Activated naive CD8-positive, alpha-beta T cell treated with anti-CD3 and anti-CD28 coated beads for 36 hours (primary cell): ENCODE data around the gene GPX1. TPM values are rescaled to one million over a fixed set of nuclear protein-coding genes. Genes with fewer than 3 reads are reported as not detected.
"Not testable (repeated sequence)": the region's sequence is repeated elsewhere in the genome, so short reads cannot be mapped to it uniquely, and the experiment has no call there.

Experiments
- DNase-seq: peaks from one replicate; pipeline ENCODE4 v3.0.0; 2021
- H3K27ac Mint-ChIP-seq: one replicate; pipeline ENCODE4 v1.8.0; 2022; ENCODE audit warnings: mild to moderate bottlenecking, moderate library complexity, mixed read lengths
- H3K27me3 Mint-ChIP-seq: one replicate; pipeline ENCODE4 v1.8.0; 2022; ENCODE audit warnings: mild to moderate bottlenecking, mixed read lengths
- H3K36me3 Mint-ChIP-seq: one replicate; pipeline ENCODE4 v1.8.0; 2021; ENCODE audit warnings: mild to moderate bottlenecking, mixed read lengths
- H3K4me1 Mint-ChIP-seq: one replicate; pipeline ENCODE4 v1.8.0; 2021; ENCODE audit warnings: mixed read lengths
- H3K4me3 Mint-ChIP-seq: one replicate; pipeline ENCODE4 v1.8.0; 2022; ENCODE audit warnings: mild to moderate bottlenecking, moderate library complexity, mixed read lengths
- H3K9me3 Mint-ChIP-seq: one replicate; pipeline ENCODE4 v1.8.0; 2022; ENCODE audit warnings: mixed read lengths
- total RNA-seq, 2 experiments: library from RNA; stranded (reverse); gene quantifications; one replicate each; pipeline ENCODE4 v1.2.3, GENCODE V29; 2021

Gene GPX1
- total RNA-seq, 2 experiments from 2014 or later, result 237 to 242 TPM

DNA sequence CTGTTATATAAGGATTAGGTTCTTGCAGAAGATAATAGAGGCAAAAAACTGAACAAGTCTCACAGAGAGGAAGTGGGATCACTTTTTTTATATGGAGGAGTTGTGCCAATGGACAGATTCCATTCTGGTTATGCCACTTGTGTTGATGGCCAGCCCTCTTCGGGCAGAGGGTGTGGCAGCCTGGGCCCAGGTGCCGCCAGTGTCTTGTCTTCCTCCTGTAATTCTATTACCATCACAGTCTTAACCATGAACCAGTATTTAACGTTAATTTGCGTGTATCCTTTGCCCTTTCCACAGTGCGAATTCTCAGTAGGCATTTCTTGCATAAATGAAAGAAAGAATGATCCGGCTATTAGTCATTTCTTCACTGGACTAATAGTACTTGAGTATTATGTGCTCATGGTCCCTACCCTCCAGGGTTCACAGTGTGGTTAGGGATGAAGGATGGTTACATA lies 11.3 kb downstream of the GPX1 start:
- no peak for DNase-seq
- H3K4me3 Mint-ChIP-seq, result no peak overlapping the region
- no peaks in the 10 kb centered on the region for H3K9me3 Mint-ChIP-seq
- no peak overlapping the region for H3K27ac Mint-ChIP-seq
- no peaks in the 10 kb centered on the region for H3K27me3 Mint-ChIP-seq
- peaks cover 19% of the 10 kb centered on the region for H3K4me1 Mint-ChIP-seq
- H3K36me3 Mint-ChIP-seq, result no peaks in the 10 kb centered on the region

DNA sequence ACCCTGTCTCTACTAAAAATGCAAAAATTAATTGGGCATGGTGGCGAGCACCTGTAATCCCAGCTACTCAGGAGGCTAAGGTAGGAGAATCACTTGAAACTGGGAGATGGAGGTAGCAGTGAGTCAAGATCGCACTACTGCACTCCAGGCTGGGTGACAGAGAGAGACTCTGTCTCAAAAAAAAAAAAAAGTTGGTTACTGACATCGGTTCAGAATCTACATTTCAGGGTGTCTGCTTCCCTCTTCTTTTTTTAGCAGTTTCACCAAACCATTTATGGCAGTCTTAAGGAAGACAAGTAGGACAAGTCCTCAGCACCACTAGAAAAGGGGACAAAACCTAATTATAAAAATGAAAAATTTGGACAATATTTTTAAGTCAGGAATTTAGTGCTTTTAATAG lies 15.0 kb downstream of the GPX1 start:
- peaks cover 40% of the 10 kb centered on the region for H3K4me1 Mint-ChIP-seq
- H3K36me3 Mint-ChIP-seq, result peaks cover 10% of the 10 kb centered on the region
- H3K4me3 Mint-ChIP-seq, result no peak overlapping the region
- H3K27me3 Mint-ChIP-seq, result no peaks in the 10 kb centered on the region
- no peaks in the 10 kb centered on the region for H3K9me3 Mint-ChIP-seq
- no peak overlapping the region for H3K27ac Mint-ChIP-seq
- DNase-seq, result no peak

DNA sequence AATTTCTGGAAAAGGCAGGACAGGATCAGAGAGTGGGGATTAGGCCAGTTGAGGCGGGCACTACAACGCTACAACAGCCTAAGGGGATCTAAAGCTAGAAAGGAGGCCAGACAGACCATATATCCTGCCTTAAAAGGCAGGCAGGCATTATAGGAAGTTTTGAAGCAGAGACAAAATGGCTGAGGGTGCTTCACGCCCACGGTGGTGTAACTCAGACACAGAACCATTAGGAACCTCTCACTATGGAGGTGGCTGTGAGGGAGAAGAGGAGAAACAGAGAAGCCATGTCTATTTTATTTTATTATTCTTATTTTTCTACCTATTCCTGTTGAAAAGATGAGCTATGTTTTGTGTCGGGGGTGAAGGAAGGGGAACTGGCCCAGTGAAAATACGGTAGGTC lies 16.2 kb downstream of the GPX1 start:
- H3K9me3 Mint-ChIP-seq, result no peaks in the 10 kb centered on the region
- H3K4me1 Mint-ChIP-seq, result peaks cover 45% of the 10 kb centered on the region
- H3K27me3 Mint-ChIP-seq, result no peaks in the 10 kb centered on the region
- H3K27ac Mint-ChIP-seq, result peak overlapping the region; percentile 91
- no peak for DNase-seq
- peak overlapping the region; percentile 52 for H3K4me3 Mint-ChIP-seq
- H3K36me3 Mint-ChIP-seq, result peaks cover 13% of the 10 kb centered on the region

GRCh38 chr3:49339941-49340800 lies 18.0 kb downstream of the GPX1 start, which contains the start of gene USP4:
Gene USP4 (minus strand): TSS chr3:49340053. CDS start chr3:49340024, 29 bp downstream.
- Mint-ChIP-seq H3K4me3 (peak within 1 kb of the TSS; percentile 97), H3K27me3 (no peaks in the 10 kb centered on the region), H3K4me1 (peaks cover 45% of the 10 kb centered on the region)

GRCh38 chr3:49339581-49339940 lies 18.6 kb downstream of the GPX1 start:
- Mint-ChIP-seq H3K36me3 (peaks cover 25% of the 10 kb centered on the region), H3K4me3 (peak overlapping the region; percentile 97), H3K4me1 (peaks cover 42% of the 10 kb centered on the region), H3K27ac (peak overlapping the region; percentile 97), H3K9me3 (no peaks in the 10 kb centered on the region), H3K27me3 (no peaks in the 10 kb centered on the region)
- DNase-seq, result peak; percentile 34

More at GRCh38 chr3:49339941-49340800, 18.0 kb downstream of the GPX1 start, which contains the start of gene USP4:
- peak; percentile 97 for DNase-seq
- Mint-ChIP-seq H3K9me3 (no peaks in the 10 kb centered on the region), H3K27ac (peak within 1 kb of the TSS; percentile 97), H3K36me3 (peaks cover 21% of the 10 kb centered on the region)

DNA sequence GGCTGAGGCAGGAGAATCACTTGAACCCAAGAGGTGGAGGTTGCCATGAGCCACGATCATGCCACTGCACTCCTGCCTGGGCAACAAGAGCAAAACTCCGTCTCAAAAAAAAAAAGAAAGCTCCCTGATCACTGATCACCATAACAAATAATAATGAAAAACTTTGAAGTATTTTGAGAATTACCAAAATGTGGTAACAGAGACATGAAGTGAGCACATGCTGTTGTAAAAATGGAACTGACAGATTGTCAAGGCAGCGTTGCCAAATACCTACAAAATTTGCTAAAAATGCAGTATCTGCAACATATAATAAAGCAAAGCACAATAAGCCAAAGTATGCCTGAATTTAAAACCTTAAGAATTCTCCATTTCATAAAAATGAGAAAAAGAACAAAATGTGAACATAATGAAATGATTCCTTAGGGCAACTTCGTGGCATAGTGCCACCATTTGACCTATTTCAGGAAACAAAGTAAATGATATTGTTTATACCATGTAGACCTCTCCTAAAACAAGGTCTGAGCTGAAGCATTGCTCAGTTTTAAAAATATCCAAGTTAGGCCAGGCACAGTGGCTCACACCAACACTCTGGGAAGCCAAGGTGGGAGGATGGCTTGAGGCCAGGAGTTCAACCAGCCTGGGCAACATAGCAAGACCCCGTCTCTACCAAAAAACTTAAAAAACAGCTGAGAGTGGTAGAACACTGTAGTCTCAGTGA lies 24.1 kb downstream of the GPX1 start:
- Mint-ChIP-seq H3K27ac (peak overlapping the region; percentile 67), H3K4me1 (peaks cover 20% of the 10 kb centered on the region), H3K27me3 (no peaks in the 10 kb centered on the region), H3K4me3 (no peak overlapping the region), H3K9me3 (no peaks in the 10 kb centered on the region), H3K36me3 (peaks cover 43% of the 10 kb centered on the region)
- no peak for DNase-seq

- H3K36me3 Mint-ChIP-seq, result peaks cover 37% of the 10 kb centered on the region
- no peaks in the 10 kb centered on the region for H3K27me3 Mint-ChIP-seq
- no peaks in the 10 kb centered on the region for H3K9me3 Mint-ChIP-seq
- no peak overlapping the region for H3K4me3 Mint-ChIP-seq
- H3K4me1 Mint-ChIP-seq, result peaks cover 12% of the 10 kb centered on the region
- no peak for DNase-seq
- peak overlapping the region; percentile 67 for H3K27ac Mint-ChIP-seq
Measured at GRCh38 chr3:49333091-49333490, 25.1 kb downstream of the GPX1 start.

GRCh38 chr3:49329186-49329585 lies 29.0 kb downstream of the GPX1 start:
- H3K36me3 Mint-ChIP-seq, result peaks cover 30% of the 10 kb centered on the region
- H3K9me3 Mint-ChIP-seq, result no peaks in the 10 kb centered on the region
- H3K27me3 Mint-ChIP-seq, result no peaks in the 10 kb centered on the region
- no peak for DNase-seq
- no peak overlapping the region for H3K27ac Mint-ChIP-seq
- no peak overlapping the region for H3K4me3 Mint-ChIP-seq
- H3K4me1 Mint-ChIP-seq, result peaks cover 4% of the 10 kb centered on the region

DNA sequence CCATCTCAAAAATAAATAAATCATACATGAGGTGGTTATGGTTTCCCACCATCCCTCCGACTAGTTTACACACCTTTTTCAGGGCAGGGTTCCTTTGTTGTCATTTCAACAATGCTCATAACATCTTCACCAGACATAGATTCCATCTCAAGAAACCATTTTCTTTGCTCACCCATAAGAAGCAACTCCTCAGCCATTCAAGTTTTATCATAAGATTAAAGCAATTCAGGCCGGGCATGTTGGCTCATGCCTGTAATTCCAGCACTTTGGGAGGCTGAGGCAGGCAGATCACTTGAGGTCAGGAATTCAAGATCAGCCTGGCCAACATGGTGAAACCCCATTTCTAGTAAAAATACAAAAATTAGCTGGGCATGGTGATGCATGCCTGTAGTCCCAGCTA lies 29.8 kb downstream of the GPX1 start:
- DNase-seq, H3K9me3 Mint-ChIP-seq, H3K4me3 Mint-ChIP-seq, H3K27ac Mint-ChIP-seq, H3K4me1 Mint-ChIP-seq, H3K27me3 Mint-ChIP-seq: not testable (repeated sequence)
- H3K36me3 Mint-ChIP-seq, result peaks cover 28% of the 10 kb centered on the region

- no peaks in the 10 kb centered on the region for H3K27me3 Mint-ChIP-seq
- H3K9me3 Mint-ChIP-seq, result no peaks in the 10 kb centered on the region
- H3K4me3 Mint-ChIP-seq, result no peak overlapping the region
- no peak overlapping the region for H3K27ac Mint-ChIP-seq
- peaks cover 29% of the 10 kb centered on the region for H3K36me3 Mint-ChIP-seq
- no peaks in the 10 kb centered on the region for H3K4me1 Mint-ChIP-seq
- no peak for DNase-seq
Measured at GRCh38 chr3:49327485-49327884, 30.7 kb downstream of the GPX1 start.

DNA sequence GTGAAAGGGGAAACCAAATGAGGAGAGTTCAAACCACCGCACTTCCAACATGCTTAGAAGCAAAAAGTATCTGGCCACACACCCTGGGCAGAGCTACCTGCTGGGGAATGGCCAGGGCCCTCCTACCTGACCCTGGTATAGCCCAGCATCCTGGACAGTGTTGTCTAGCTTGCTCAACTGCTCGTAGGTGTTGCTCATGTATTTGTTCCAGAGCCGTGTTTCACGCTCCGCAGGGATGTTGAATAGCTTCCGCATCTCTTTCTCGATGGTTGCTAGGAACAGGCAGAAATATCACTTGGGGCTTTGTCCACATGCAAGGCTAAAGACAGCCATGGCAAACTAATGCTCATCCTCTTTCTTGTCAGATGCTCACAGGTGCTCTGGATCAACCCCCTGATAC lies 33.4 kb downstream of the GPX1 start:
- Mint-ChIP-seq H3K4me1 (no peaks in the 10 kb centered on the region), H3K36me3 (peaks cover 32% of the 10 kb centered on the region), H3K27ac (no peak overlapping the region), H3K4me3 (no peak overlapping the region), H3K27me3 (no peaks in the 10 kb centered on the region), H3K9me3 (no peaks in the 10 kb centered on the region)
- no peak for DNase-seq

DNA sequence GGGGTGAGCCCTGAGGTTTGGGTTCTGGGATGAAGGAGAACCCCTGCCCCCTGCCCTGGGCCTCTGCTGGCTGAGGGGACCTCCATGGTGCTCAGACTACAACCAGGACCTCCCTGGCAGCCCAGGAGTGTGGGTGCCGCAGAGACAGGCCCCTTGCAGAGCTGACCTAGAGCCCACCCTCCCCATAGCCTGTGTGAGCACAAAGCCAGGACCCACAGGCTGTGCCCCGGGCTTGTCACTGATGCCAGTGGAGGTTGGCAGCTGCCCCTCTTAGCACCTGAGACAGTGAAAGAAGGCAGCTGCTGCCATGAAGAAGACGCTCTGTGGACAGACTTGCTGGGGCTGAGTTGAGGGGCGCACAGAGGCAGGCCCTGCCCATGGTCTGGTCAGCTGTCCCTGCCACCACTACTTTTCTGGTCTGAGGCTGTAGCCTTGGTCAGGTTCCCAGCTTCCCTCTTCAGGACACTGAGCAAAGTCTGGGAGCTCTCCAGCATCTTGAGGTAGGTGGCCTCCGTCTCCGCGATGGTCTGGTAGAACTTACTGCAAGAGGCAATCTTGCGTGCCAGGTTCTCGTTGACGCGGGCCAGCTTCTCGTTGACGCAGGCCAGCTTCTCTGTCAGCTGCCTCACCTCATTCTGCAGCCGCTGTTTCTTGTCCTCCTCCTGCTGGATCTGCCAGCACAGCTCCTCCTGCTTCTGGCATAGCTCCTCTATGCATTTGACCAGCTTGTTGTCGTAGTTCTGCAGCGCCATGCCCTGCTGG lies 41.3 kb downstream of the GPX1 start:
- H3K27me3 Mint-ChIP-seq, result no peaks in the 10 kb centered on the region
- H3K4me1 Mint-ChIP-seq, result peaks cover 8% of the 10 kb centered on the region
- H3K4me3 Mint-ChIP-seq, result no peak overlapping the region
- DNase-seq, result no peak
- no peak overlapping the region for H3K27ac Mint-ChIP-seq
- H3K9me3 Mint-ChIP-seq, result no peaks in the 10 kb centered on the region
- peaks cover 13% of the 10 kb centered on the region for H3K36me3 Mint-ChIP-seq

GRCh38 chr3:49313896-49314688 lies 44.1 kb downstream of the GPX1 start:
- H3K27ac Mint-ChIP-seq, result peak overlapping the region; percentile 45
- no peak overlapping the region for H3K4me3 Mint-ChIP-seq
- H3K4me1 Mint-ChIP-seq, result peaks cover 8% of the 10 kb centered on the region
- DNase-seq, result no peak
- H3K9me3 Mint-ChIP-seq, result no peaks in the 10 kb centered on the region
- H3K36me3 Mint-ChIP-seq, result peaks cover 12% of the 10 kb centered on the region
- no peaks in the 10 kb centered on the region for H3K27me3 Mint-ChIP-seq

GRCh38 chr3:49311283-49311682 lies 46.9 kb downstream of the GPX1 start:
- no peaks in the 10 kb centered on the region for H3K27me3 Mint-ChIP-seq
- no peak overlapping the region for H3K4me3 Mint-ChIP-seq
- H3K27ac Mint-ChIP-seq, result peak overlapping the region; percentile 32
- peaks cover 8% of the 10 kb centered on the region for H3K4me1 Mint-ChIP-seq
- no peak for DNase-seq
- H3K9me3 Mint-ChIP-seq, result no peaks in the 10 kb centered on the region
- H3K36me3 Mint-ChIP-seq, result peaks cover 11% of the 10 kb centered on the region
